Activated CD8-positive, alpha-beta memory T cell treated with anti-CD3 and anti-CD28 coated beads, Interleukin-2, amount 50 U/mL, for 24 hours (primary cell): ENCODE results near the gene EPHA5.

ENCODE experiments used
- DNase-seq: peaks from one replicate; pipeline ENCODE4 v3.0.0-alpha.2; 2020; ENCODE audit errors: extremely low read depth

Gene EPHA5

DNA sequence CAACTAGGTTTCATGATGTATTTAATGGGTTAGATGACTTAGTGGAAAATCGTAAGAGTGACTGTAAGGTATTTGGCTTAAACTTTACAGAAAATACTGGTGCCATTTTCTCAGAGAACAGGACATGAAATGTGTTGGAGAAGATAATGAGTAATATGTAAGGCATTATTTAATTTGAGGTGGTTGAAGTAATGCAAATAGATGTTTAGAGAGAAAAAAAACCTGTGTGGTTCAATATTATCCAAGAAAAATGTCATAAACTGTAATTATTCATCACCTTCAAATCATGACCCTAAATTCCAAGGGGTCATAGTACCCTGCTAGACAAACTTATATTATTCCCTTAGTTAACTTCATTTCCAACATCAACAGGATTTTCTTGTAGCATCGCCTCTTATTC is 171.7 kb downstream of the EPHA5 start:
- no peak for DNase-seq

DNA sequence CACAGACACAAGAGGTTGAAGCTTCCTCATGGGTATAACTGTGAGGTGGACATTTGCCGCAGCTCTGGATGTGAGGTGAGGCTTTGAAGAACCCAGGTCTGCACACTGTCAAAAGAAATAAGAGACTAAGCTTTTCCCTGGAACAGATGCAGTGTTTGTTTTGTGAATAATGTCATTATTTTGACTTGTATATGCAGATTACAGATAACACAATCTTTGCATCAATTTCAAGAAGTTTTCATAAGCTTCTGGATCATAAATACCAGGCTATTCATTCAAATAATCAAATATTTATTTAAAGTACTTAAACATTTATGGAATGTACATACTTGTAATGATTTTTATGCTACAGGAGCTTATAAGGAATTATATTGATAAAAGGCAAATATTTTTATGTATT is 174.8 kb downstream of the EPHA5 start:
- DNase-seq: no peak

DNA sequence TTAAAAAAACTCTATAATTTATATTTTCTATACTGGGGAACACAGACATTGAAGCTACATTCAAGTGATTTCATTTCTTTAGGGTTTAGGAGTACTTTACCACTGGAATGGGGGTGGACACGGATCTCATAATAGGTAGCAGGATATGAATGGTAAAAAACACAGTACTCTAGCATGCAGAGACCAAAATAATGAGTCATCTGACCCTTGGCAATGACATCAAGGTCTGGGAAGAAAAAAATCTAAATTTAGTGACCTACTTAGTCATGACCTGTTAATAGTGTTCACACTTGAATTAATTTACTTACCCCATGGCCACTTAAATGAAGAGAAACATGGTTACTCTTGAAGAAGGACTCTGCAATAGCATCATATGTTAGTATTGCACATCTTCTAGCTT is 187.9 kb downstream of the EPHA5 start:
- no peak for DNase-seq

- DNase-seq: no peak
Observed at GRCh38 chr4:65472531-65472930, 197.8 kb downstream of the EPHA5 start.

- DNase-seq: no peak
Observed at GRCh38 chr4:65467068-65467680, 203.1 kb downstream of the EPHA5 start.

DNA sequence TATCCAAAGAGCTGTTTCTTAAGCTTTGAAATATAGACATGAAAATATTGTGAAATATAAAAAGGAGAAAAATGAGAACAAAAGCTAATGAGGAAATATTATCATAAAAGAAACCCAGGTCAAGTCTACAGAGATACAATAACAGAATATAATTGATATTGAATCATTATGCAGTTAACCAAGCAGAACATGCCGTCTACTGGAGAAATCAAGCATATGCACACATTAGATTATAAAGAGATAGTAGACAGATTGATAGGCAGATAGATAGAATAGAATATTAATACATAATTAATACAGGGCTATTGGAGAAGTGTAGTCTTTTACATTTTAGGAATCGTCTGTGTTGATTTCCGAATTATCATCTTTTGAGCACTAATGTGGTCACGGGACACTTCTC is 208.5 kb downstream of the EPHA5 start:
- no peak for DNase-seq

DNA sequence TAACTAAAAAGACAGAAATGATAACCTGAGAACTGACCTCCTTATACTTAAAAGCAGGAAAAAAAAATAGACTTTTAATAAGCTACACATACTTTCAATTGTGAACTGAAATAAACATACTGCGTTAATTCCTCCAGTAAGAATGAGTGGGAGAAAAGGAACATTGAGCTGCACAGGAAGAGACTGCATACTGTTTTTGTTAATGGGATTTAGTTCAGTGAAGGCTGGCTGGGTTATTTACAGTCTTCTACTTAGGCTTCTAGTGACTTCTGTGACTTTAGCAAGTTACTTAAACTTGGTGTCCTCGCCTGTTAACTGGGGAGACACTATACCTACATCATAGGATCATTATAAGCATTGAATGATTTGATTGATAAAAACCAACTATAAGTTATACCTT is 213.3 kb downstream of the EPHA5 start:
- DNase-seq: no peak

- DNase-seq: no peak
Observed at GRCh38 chr4:65456579-65456978, 213.7 kb downstream of the EPHA5 start.

DNA sequence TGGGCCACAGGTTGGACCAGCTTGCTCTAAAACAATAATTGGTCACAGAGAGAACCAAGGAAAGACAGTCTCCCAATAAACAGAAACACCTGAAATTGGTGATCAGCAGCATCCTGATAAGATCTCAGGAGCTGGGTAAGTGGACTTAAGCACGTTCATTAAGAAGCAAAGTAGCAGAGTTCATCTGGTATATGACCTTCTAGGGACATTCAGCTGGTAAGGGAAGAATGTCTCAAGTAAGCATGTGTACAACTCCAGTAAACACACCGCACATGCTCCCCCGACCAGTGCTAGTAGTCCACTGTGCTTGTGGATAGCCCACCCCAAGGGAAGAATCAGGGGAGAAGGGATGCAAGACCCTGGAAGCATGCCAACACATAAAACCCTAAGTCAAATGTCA is 216.9 kb downstream of the EPHA5 start:
- DNase-seq: no peak

DNA sequence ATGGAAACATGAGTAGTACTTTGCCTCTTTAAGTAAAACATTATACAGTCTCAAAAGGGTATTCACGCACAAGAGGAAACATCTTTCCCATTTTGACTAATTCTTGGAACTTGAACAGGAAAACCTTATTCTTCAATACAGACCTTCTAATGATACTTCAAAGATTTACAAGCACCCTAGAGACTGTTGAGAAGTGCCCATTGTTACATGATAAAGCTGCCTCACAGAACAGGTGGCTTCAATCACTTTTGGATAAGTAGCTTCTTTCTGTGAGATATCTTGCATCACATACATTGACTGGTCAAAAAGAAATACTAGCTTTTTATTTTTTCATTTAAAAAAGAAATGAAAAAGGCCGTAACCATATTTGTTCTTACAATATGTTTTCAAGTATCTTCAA is 219.4 kb downstream of the EPHA5 start:
- DNase-seq: no peak

DNA sequence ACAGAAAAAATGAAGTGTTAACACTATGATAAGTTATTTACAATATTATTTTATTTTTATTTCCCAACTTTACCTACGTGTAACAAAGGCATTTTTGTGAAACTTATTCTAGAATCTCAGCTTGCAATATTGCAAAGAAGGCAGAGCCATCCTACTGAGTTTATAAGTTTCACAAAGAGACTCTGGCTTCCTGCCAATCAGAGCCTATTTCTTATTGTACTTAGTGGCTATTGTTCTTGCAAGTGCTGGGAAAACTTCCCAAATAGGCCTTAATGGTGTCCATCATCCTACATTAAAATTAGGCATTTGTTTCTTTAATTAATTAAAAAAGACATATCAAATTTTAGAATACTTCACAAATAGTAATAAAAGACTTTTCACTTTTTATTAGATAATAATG is 233.2 kb downstream of the EPHA5 start:
- no peak for DNase-seq

- no peak for DNase-seq
Observed at GRCh38 chr4:65422109-65422508, 248.2 kb downstream of the EPHA5 start.

DNA sequence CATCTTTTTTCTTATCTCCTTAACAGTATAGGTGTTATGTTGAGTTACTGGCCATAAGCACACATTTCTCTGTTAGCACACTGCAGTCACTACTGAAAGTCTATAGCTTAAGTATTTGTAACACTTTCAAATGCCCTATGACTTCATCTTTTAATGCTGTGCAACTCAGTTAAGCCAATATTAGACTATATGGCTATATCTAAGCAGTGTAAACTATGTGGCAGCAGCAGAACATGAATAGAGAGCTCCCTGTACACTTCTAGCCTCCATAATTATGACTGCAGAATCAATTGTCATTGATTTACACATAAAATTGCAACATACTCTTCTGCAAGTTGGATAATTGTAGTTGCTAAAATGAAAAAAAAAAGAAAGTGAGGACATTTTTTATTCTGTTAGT is 250.3 kb downstream of the EPHA5 start:
- no peak for DNase-seq

GRCh38 chr4:65416891-65417290 is 253.4 kb downstream of the EPHA5 start:
- DNase-seq: no peak

- DNase-seq: no peak
Observed at GRCh38 chr4:65407483-65407882, 262.8 kb downstream of the EPHA5 start.

DNA sequence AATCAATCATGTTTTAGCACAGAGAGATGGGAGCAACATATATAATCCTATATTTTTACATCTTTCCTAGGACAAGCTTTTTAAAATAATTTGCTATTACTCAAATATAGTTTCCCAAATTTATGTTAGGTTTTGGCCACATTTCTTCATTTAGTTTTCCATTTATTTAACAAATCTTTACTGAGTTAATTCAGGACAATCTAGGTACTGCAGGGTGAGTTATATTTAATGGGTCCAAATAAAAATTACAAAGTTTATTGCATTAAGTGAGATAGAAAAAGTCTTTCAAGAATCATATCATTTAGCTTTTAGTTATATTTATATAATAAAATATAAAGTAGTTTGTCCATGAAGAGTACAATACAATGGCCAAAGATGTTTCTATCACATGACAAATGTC is 269.2 kb downstream of the EPHA5 start:
- DNase-seq: no peak

DNA sequence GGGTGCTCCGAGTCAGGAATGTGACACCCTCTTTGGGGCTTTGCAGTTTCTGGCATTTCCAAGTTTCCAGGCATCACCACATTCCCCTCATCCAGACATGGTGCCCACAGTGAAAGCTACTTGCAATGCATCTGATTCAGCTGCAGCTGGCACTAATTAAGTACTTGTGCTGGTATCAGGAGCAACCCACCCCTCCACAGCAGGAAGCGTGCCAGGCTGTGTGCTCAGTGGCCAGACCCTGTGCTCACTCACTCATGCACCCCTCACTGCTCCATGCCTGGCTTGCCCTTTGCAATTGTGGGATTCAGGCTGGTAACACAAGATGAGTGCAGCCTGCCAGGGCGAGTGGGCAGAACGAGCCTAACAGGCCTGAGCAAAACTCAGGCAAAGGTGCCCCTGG is 271.2 kb downstream of the EPHA5 start:
- DNase-seq: no peak

GRCh38 chr4:65393078-65393477 is 277.2 kb downstream of the EPHA5 start:
- no peak for DNase-seq

- no peak for DNase-seq
Observed at GRCh38 chr4:65392488-65392887, 277.8 kb downstream of the EPHA5 start.

DNA sequence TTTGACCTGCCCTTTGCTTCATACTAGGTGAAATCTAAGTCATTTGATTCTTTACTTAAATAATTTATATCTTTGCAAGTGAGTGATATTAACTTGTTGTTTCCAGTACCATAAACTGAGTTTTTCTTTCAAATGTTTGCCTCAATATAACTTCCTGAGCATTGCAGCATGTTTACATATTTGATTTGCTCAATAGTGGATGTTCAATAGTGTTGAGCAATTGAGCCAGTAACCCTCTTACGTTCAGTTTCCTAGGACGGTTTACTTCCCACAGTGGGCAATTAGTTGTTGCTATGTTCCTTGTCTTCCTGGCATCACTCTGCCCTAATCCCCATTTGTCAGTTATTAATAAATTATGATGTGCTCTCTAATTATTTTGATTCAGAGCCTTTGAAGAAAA is 278.5 kb downstream of the EPHA5 start:
- DNase-seq: no peak

GRCh38 chr4:65391382-65391781 is 278.9 kb downstream of the EPHA5 start:
- DNase-seq: no peak

DNA sequence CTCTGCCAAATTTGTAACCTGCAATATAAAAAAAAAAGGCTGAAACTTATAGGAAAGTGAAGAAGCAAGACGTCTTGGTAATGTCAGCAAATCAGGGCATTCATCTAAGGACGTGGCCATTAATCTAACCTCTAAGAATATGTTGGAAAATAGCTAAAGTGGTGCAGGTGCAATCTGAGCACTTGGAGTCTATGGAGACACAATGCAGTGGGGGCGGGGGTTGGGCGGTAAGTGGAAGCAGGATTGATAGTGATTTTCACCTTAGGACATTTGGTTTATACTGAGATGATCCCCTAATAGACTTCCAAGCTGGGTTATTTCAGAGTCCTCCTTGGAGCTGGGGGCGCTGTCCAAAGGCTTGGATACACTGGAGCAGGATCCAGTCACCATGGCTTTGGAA is 283.4 kb downstream of the EPHA5 start:
- no peak for DNase-seq

DNA sequence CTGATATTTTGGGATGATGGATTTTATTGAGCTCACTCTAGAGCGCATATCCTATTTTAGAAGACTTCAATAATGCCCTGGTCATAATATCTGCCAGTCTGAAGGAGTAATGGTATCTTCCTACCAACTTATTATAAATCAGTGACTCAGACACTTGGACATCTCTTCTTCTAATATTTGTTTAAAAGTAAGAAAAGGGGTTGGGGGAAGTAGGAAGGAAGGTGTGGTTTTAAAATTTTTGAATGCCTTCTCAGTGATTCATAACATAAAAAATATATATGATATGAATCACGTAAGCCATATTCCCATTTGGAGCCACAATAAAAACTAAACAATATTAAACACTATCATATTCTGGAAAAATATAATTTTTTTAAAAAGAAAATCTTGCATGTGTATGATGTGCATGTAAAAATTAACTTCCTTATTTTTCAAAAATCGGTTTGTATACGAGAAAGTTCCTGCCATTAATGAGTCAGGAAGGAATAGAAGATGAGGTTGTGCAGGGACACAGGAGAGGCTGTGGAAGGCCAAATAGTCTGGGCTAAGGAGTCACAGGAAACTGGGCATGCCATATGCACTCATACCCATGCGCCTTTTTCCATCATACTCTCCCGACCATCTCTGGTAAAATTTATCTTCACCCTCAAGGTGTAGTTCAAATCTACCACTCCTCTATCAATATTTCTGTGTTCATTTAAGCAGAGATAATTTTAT is 286.5 kb downstream of the EPHA5 start:
- no peak for DNase-seq

- DNase-seq: no peak
Observed at GRCh38 chr4:65381648-65382047, 288.6 kb downstream of the EPHA5 start.
